Activated naive CD4-positive, alpha-beta T cell treated with anti-CD3 and anti-CD28 coated beads, Interleukin-2, amount 50 U/mL, for 72 hours (primary cell): Measurements from ENCODE around the gene CPEB1. TPM values are rescaled to one million over a fixed set of nuclear protein-coding genes. Genes with fewer than 3 reads are reported as not detected.
"Not testable (repeated sequence)": the region's sequence is repeated elsewhere in the genome, so short reads cannot be mapped to it uniquely, and the experiment has no call there.

Source experiments
- ATAC-seq, 2 donors: fragments of 150-1000 bp; cut with Tn5 transposase; 2 replicates each; pipeline ENCODE4 v1.10.0; 2021; ENCODE audit warnings: mild to moderate bottlenecking in 2 of 2, moderate library complexity in 2 of 2
- DNase-seq, 2 donors: peaks; one replicate each; pipeline ENCODE4 v3.0.0; 2021 to 2022; ENCODE audit warnings: low spot score in 2 of 2
- H3K27ac Mint-ChIP-seq, 2 donors: one replicate each; pipeline ENCODE4 v1.8.0; 2022; ENCODE audit warnings: mild to moderate bottlenecking in 2 of 2, mixed read lengths in 2 of 2
- H3K36me3 Mint-ChIP-seq, 2 donors: one replicate each; pipeline ENCODE4 v1.8.0; 2022; ENCODE audit warnings: mixed read lengths in 2 of 2
- H3K9me3 Mint-ChIP-seq, 2 donors: one replicate each; pipeline ENCODE4 v1.8.0; 2022; ENCODE audit warnings: mixed read lengths in 2 of 2
- total RNA-seq, 2 donors: library from RNA; stranded (reverse); gene quantifications; one replicate each; pipeline ENCODE4 v1.2.3, GENCODE V29; 2022

The CPEB1 gene
- total RNA-seq, 2 donors from 2014 or later: not detected

GRCh38 chr15:82543160-82543559 lies 104.0 kb downstream of the CPEB1 start:
- ATAC-seq (no peak), DNase-seq (no peak)
- no peak overlapping the region for H3K27ac Mint-ChIP-seq
- peaks cover 29 to 31% of the 10 kb centered on the region in 2 donors for H3K36me3 Mint-ChIP-seq
- no peaks in the 10 kb centered on the region for H3K9me3 Mint-ChIP-seq

DNA sequence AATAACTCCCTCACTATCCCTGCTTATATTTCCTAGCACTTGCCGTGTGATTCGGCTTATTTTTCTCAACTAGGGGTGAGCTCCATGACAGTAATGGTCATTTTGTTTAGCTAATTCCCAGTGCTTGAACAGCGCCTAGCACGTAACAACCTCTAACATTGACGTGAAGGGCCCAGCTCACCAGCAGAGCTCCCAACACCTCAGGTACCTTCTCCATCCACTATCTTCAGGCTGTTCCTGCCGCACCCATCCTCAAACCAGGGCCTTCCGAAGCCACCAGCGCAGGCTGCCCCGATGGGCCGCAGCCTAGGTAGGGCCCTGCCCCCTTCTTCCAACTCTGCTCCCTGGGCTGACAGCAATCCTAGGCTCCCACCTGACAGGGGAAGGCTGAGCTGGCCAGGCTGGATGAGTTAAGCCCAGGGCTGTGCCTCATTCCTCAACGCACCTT lies 106.2 kb downstream of the CPEB1 start:
- ATAC-seq: no peak
- H3K36me3 Mint-ChIP-seq: peaks cover 50 to 51% of the 10 kb centered on the region in 2 donors
- H3K27ac Mint-ChIP-seq: peak overlapping the region; percentile 98
- DNase-seq: no peak
- no peaks in the 10 kb centered on the region for H3K9me3 Mint-ChIP-seq

DNA sequence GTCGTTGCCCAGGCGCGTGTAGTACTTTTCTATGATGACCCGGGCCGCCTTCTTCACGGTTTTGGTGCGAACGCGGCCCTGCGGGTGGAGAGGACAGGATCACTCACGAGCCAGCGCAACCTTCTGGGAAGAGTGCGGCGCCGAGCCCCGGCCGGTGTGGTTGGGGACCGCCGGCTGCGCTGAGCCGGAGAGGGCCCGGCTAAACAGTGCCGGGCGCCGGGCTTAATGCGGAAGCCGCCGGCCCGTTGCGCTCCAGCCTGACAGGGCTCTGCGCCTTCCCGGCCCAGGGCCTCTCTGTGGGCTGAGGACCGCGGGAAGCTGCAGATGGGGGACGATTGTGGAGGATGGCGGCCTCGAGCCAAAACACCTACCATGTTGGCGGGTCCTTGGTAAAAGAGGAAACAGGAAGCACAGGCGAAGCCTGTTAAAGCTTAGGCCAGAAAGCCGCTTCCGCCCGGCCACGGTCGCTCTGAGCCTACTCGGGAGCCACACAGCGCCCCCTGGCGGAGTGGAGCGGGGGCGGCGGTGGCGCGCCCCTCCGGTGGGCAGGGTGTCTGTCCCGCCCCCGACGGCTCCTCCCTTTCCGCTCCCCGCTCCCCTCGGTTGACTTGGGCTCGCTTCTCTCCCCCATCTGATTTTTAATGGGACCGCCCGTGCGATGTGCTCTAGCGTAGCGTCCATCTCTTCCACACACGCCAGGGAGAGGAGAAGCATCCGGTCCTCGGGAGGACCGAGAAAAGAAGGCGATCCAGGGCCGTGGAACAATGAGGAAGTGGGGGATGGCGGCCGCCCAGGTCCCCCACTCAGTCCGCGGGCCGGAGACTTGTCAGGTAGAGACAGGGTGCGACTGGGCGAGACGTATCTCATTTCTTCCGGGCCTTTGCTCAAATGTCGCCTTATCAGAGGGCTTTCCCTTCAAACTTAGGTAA lies 106.8 kb downstream of the CPEB1 start, which contains the start of gene RPS17:
RPS17 (minus strand) TSS at position 403 of the 929 bp plus-strand sequence; CDS start at position 374, 29 bp downstream.
- H3K36me3 Mint-ChIP-seq: peaks cover 50 to 51% of the 10 kb centered on the region in 2 donors
- DNase-seq (peak; percentile 98 to 100), ATAC-seq (peak; percentile 95 to 96)
- H3K27ac Mint-ChIP-seq: peak within 1 kb of the TSS; percentile 98 to 99
- no peaks in the 10 kb centered on the region for H3K9me3 Mint-ChIP-seq

DNA sequence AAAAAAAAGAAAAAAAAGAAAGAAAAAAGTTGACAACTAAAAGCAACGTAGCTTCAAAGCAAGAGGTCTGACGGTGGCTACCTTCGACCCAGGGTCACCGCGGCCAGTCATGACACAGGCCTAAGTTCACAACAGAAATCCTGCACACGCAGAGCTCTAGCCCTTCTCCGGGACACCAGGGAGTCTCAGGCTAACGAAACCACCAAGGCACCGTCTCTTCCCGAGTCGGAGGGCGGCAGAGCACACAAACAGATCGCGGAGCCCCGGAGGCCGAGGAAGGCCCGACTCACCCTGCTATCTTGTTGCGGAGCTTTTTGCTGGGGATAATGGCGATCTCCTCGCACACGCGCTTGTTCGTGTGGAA lies 107.5 kb downstream of the CPEB1 start:
- no peak for ATAC-seq
- DNase-seq: no peak
- Mint-ChIP-seq H3K9me3 (no peaks in the 10 kb centered on the region), H3K36me3 (peaks cover 51 to 52% of the 10 kb centered on the region in 2 donors), H3K27ac (peak overlapping the region; percentile 98 to 99)

- DNase-seq (no peak), ATAC-seq (no peak)
- peak overlapping the region; percentile 98 to 99 for H3K27ac Mint-ChIP-seq
- peaks cover 51 to 58% of the 10 kb centered on the region in 2 donors for H3K36me3 Mint-ChIP-seq
- no peaks in the 10 kb centered on the region for H3K9me3 Mint-ChIP-seq
Observed at GRCh38 chr15:82538961-82539690, 108.0 kb downstream of the CPEB1 start.

DNA sequence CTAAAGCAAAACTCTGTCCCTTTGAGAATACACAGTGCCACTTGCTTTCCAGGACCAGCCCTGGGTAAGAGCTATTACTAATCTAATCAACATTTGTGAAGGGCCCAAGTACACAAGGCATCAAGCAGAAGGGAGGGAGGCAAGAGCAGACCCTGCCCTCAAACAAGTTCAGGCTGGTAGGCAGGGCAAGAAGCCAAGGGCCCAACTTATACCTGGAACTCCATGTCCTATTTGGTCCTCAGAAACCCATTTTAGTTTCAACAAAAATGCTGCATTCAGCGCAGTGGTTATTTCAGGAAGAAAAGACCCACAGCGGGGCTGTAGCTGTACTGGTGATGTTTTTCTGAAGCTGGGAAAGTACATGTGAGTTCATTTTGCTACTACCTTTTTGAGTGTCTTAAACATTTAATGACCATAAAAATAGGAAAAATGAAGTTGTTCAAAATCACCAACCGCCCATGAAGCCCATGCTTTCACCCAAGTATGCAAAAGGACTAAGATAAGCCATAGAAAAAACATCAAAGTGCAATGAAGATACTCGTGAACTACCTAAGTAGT lies 109.7 kb downstream of the CPEB1 start:
- no peak for ATAC-seq
- peak overlapping the region; percentile 95 to 98 for H3K27ac Mint-ChIP-seq
- H3K9me3 Mint-ChIP-seq: no peaks in the 10 kb centered on the region
- H3K36me3 Mint-ChIP-seq: peaks cover 51 to 63% of the 10 kb centered on the region in 2 donors
- no peak for DNase-seq

GRCh38 chr15:82536409-82537350 lies 110.5 kb downstream of the CPEB1 start:
- Mint-ChIP-seq H3K36me3 (peaks cover 51 to 63% of the 10 kb centered on the region in 2 donors), H3K9me3 (no peaks in the 10 kb centered on the region), H3K27ac (peak overlapping the region; percentile 95 to 98)
- DNase-seq (no peak), ATAC-seq (no peak)

- H3K36me3 Mint-ChIP-seq: peaks cover 45 to 57% of the 10 kb centered on the region in 2 donors
- H3K9me3 Mint-ChIP-seq: no peaks in the 10 kb centered on the region
- ATAC-seq: no peak
- H3K27ac Mint-ChIP-seq: peak overlapping the region; percentile 95 to 98
- peak in 1 of 2 donors; percentile 10 for DNase-seq
Observed at GRCh38 chr15:82535566-82536408, 111.4 kb downstream of the CPEB1 start.

- DNase-seq, H3K9me3 Mint-ChIP-seq, ATAC-seq: not testable (repeated sequence)
- H3K27ac Mint-ChIP-seq: peak overlapping the region in 1 of 2 donors; percentile 65
- H3K36me3 Mint-ChIP-seq: peaks cover 40 to 54% of the 10 kb centered on the region in 2 donors
Observed at GRCh38 chr15:82535151-82535550, 112.0 kb downstream of the CPEB1 start.

DNA sequence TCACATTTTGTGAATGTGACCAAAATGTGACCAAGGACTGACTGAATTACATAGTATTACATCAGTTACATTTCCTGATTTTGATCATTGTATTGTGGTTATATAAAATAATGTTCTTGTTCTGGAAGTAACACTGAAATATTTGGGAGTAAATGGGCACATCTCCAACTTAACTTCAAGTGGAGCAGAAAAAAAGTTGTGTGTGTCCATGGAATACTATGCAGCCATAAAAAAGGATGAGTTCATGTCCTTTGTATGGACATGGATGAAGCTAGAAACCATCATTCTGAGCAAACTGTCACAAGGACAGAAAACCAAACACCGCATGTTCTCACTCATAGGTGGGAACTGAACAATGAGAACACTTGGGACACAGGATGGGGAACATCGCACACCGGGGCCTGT lies 112.7 kb downstream of the CPEB1 start:
- Mint-ChIP-seq H3K36me3 (peaks cover 33 to 47% of the 10 kb centered on the region in 2 donors), H3K27ac (peak overlapping the region; percentile 84 to 98)
- not testable (repeated sequence) for H3K9me3 Mint-ChIP-seq, ATAC-seq, DNase-seq

DNA sequence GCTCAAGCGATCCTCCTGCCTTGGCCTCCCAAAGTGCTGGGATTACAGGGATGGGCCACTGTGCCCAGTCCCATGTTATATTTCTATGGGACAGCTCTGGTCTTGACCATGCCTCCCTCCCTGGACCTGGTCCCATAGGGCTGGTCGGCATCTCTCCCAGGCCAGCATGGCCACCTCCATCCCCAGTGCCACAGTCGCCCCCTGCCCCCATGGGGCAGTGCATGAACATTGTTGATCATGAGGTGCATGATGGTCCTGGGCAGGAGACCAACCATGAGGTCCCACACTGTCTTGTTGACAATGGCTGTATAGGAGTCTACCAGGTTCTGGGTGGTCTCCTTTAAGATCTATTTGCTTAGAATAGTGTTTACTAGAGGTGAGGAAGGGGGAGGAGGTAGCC lies 113.4 kb downstream of the CPEB1 start:
- ATAC-seq (no peak), DNase-seq (no peak)
- Mint-ChIP-seq H3K9me3 (no peaks in the 10 kb centered on the region), H3K36me3 (peaks cover 27 to 40% of the 10 kb centered on the region in 2 donors), H3K27ac (peak overlapping the region; percentile 84 to 98)

DNA sequence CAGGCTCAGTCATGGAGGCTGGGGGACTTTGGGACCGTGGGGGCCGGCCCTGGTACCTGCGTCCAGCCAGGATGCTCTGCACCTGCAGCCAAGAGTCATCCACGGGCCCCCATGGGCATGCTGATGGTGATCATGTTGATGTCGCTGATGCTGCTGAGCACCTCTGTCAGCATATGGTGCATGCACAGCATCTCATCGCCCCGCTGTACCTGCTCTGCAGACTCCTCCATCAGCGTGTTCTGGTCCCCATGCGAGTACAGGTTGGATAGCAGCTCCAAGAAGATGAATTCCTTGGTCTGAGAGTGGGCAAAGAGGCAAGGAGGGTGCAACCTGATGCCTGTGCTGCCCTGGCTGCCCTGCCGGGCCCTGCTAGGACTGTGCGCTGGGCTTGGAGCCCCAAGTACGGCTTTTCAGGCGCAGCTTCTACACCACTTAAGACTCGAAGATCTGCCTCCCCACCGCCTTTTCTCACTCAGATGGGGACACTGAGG lies 114.1 kb downstream of the CPEB1 start:
- H3K36me3 Mint-ChIP-seq: peaks cover 19 to 33% of the 10 kb centered on the region in 2 donors
- H3K27ac Mint-ChIP-seq: peak overlapping the region in 1 of 2 donors; percentile 22
- DNase-seq (no peak), ATAC-seq (peak in 1 of 2 donors; percentile 23)
- no peaks in the 10 kb centered on the region for H3K9me3 Mint-ChIP-seq

- DNase-seq (no peak), ATAC-seq (peak in 1 of 2 donors; percentile 1)
- Mint-ChIP-seq H3K36me3 (peaks cover 14 to 27% of the 10 kb centered on the region in 2 donors), H3K27ac (peak overlapping the region; percentile 30 to 72), H3K9me3 (no peaks in the 10 kb centered on the region)
Observed at GRCh38 chr15:82532383-82532990, 114.7 kb downstream of the CPEB1 start.
